ENCODE data around the gene PPP1R14D.

PPP1R14D gene

DNA sequence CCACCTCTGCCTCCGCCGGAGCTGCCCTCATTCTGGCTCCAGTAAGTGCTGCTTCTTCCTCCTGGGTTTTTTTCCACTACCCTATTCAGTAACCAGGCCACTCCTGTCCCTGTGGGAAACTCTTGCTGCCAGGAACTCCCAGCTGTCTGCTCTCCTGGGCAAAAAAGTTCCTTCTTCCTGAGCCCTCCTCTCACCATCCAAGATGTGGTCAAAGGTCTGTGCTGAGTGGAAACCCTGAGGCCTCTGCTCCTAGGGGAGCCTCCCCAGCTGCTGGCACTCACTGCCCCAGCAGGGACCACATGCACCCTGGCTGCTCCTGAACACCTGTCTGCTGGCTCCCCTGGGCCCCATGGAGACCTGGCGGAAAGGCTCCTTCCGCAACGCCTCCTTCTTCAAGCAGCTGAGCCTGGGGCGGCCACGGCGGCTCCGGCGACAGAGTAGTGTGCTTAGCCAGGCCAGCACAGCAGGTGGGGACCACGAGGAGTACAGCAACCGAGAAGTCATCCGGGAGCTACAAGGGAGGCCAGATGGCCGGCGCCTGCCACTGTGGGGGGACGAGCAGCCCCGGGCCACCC is 58.3 kb downstream of the PPP1R14D start:
- H3K27me3 Mint-ChIP-seq (ENCODE audit: low read depth) = no peaks in the 10 kb centered on the region
- H3K27ac Mint-ChIP-seq = peak overlapping the region; percentile 76
- H3K4me1 Mint-ChIP-seq (ENCODE audit: low read depth) = peaks cover 20% of the 10 kb centered on the region

DNA sequence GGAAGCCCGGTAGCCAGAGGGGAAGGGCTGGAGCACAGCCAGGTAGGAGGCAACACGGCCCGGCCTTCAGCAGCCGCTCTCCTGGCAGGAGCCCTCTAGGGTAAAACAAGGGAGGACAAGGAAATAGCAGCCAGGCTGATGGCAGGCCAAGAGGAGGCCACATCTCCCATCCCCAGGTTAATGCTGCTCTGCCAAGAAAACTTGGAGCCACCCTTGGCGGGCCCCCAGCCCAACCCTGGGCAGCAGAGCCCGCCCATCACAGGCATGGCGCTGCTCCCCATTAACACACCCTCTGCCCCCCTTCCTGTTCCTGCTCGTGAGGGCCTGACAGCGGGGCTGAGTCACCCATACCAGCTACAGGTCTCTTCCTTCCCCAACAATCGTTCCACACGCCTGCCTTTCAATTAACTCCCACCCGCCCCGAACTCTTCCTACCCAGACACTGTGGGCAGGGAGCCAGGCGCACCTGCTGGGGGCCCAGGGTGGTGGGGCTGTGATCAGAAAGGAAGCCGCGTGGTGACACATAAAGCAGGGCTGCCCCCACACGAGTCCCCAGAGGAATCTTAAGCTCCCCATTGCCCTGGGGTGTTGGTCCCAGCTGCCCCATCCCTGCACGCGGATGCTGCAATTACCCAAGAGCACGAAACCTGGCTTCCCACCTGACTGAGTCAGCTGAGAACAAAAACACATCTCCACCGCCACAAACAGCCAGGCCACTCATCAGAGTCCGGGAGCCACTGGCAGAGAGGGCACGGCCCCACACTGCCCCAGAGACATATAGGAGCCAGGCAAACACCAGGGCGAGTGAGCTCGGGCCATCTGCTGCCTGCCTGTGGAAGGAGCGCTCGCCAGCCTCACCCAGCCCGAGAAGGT is 59.0 kb downstream of the PPP1R14D start, which contains the start of gene C15orf62:
Gene C15orf62, plus strand, starts transcription at position 707 of the 873 bp plus-strand sequence. CDS start 516 bp downstream, outside the sequence.
- Mint-ChIP-seq H3K27ac (peak within 1 kb of the TSS; percentile 76), H3K36me3 (ENCODE audit: low read depth) (peaks cover 11% of the 10 kb centered on the region), H3K4me3 (peak within 1 kb of the TSS; percentile 41), H3K27me3 (ENCODE audit: low read depth) (no peaks in the 10 kb centered on the region), H3K9me3 (no peaks in the 10 kb centered on the region), H3K4me1 (ENCODE audit: low read depth) (peaks cover 24% of the 10 kb centered on the region)

More for the DNA sequence above, 58.3 kb downstream of the PPP1R14D start:
- Mint-ChIP-seq H3K4me3 (no peak overlapping the region), H3K36me3 (ENCODE audit: low read depth) (peaks cover 14% of the 10 kb centered on the region), H3K9me3 (no peaks in the 10 kb centered on the region)

DNA sequence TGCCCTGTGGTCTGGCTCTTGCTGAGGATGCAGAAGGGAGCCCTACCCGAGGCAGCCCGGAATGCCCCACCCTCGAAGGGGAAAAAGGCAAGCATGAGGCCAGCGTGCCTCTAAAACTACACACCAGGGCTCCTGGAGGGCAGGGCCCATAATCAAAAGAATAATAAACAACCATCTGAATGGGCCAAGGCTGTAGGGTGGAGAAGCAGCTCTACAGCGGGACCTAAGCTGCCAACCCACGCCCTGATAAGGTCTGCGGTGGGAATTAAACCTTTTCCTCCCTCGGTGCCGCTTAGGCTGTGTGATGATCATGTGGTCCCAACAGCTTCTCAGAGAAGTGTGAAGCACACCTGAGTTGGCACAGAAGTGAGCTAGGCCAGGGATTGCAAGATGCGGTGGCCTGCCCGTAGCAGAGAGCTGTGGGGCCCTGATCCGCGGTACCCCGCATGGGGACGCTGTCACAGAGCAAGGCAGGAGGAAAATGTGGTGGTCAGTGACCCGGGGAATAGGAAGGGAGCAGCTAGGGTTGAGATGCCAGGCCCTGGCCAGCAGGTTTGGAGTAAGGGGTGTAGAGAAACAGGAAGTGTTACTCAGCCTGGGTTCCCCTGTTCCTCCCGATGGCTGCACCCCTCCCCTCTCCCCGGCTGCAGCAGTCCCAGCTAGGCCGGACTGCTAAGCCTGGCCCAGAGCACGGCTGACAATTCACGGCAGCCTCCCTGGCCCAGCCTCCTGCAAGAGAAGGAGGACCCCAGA is 59.8 kb downstream of the PPP1R14D start:
- H3K4me1 Mint-ChIP-seq (ENCODE audit: low read depth) = peaks cover 27% of the 10 kb centered on the region
- H3K9me3 Mint-ChIP-seq = no peaks in the 10 kb centered on the region
- H3K36me3 Mint-ChIP-seq (ENCODE audit: low read depth) = peaks cover 11% of the 10 kb centered on the region
- peak overlapping the region; percentile 76 for H3K27ac Mint-ChIP-seq
- H3K4me3 Mint-ChIP-seq = peak overlapping the region; percentile 33
- H3K27me3 Mint-ChIP-seq (ENCODE audit: low read depth) = no peaks in the 10 kb centered on the region

DNA sequence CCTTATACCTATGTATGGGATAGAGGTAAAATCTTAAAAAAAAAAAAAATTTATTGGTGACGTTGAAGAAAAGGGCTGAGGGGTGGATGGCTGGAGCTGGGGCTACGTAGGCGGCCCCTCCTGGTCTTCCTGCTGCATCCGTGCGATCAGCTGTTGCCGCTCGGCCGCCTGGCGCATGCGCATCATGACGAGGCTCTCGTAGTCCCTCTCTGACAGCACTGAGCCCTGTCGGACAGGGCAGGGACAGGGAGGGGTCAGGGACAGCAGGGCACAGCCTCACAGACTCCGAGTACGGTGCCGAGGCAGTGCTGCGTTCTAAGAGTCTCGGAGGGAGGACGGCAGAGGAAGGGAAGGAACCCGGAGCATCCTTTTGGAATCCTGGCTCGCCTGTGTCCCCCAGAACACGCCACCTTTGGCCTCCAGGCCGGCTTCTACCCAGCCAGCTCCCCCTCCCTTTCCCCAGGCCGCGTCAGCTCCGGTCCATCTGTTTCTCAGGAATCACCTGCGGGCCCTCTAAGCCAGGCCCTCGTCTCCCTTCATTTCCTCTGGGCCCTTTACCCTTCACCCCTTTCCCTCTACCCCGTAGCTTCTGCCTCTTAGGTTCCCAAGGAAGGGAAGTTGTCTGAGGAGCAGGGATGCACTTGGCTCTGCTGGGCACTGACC is 60.5 kb downstream of the PPP1R14D start:
- no peaks in the 10 kb centered on the region for H3K9me3 Mint-ChIP-seq
- H3K4me3 Mint-ChIP-seq = no peak overlapping the region
- H3K27me3 Mint-ChIP-seq (ENCODE audit: low read depth) = no peaks in the 10 kb centered on the region
- peaks cover 8% of the 10 kb centered on the region for H3K36me3 Mint-ChIP-seq (ENCODE audit: low read depth)
- H3K27ac Mint-ChIP-seq = no peak overlapping the region
- peaks cover 29% of the 10 kb centered on the region for H3K4me1 Mint-ChIP-seq (ENCODE audit: low read depth)

DNA sequence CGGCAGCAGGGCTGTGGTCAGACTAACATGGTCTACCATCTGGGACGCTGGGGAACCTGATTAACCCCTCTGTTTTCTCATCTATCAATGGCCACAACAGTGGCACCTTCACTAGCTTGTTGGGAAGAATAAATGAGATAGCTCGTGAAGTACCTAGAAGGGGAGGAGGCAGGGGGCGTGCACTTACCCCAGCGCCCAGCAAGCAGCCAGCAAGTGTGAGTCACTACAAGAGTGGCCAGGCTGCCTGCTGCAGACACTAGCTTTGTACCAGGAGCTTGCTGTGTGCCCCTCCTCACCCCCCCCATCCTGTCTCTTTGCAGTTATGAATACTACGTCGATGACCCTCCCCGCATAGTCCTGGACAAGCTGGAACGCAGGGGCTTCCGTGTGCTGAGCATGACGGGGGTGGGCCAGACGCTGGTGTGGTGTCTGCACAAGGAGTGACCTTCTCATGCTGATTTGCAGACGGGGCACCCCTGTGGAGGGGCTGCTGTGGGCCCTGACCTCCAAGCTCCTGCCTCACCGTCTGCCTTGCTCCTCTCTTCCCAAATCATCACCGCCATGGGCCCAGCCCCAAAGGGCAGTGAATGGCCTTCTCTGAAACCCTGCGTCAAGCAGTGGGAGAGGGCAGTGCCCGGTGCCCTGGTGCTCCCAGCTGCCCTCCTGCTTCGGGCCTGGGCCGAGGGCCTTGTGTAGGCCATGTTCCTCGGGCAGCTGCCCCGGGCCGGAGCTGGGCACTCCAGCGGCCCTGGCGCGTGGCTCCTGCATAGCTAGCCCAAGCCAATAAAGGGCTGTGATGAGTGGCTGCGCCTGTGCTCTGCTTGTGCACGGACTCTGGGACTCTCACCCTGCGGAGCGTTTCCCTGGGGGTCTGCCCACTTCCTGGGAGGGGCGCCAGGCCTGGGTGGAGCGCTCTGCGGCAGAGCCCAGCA is 61.3 kb downstream of the PPP1R14D start:
- peaks cover 7% of the 10 kb centered on the region for H3K36me3 Mint-ChIP-seq (ENCODE audit: low read depth)
- peaks cover 32% of the 10 kb centered on the region for H3K4me1 Mint-ChIP-seq (ENCODE audit: low read depth)
- H3K4me3 Mint-ChIP-seq = no peak overlapping the region
- no peaks in the 10 kb centered on the region for H3K9me3 Mint-ChIP-seq
- H3K27me3 Mint-ChIP-seq (ENCODE audit: low read depth) = no peaks in the 10 kb centered on the region
- no peak overlapping the region for H3K27ac Mint-ChIP-seq

DNA sequence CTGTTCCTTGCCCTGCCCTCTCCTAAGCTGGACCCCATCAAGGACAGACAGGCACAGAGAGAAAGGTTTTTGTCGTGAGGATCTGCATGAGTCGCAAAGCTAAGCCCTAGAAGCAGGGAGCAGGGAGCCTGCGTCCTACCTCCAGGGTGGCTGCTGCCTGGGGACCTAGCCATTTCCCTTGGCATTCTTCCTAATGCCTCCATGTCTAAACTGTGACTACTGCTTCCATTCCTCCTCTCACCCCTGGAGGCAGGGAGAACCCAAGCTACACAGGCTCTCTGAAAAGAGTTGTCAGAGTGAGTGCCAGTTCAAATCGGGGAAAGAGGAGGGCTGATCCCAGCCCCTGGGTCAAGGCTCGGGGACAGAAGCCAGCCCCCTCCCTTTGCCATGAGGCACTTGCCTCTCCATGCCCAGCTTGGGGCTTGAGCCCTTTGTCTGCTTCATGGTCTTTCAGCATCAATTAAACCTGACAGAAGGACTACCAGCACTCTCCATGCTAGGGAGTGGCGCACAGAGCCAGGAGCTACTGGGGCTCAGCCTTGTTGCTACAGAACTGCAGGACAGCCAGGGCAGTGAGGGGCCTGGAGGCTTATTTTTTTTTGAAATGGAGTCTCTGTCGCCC is 62.2 kb downstream of the PPP1R14D start:
- Mint-ChIP-seq H3K27ac (peak overlapping the region; percentile 15), H3K9me3 (no peaks in the 10 kb centered on the region), H3K4me1 (ENCODE audit: low read depth) (peaks cover 32% of the 10 kb centered on the region), H3K27me3 (ENCODE audit: low read depth) (no peaks in the 10 kb centered on the region), H3K4me3 (no peak overlapping the region), H3K36me3 (ENCODE audit: low read depth) (peaks cover 7% of the 10 kb centered on the region)

Data from T-helper 1 cell treated with Interleukin-12 subunit alpha and Interleukin-12 subunit beta and Interleukin-4 antibody, amounts not matched to agents 30 μg/mL and 1 μg/mL, for 36 hours (primary cell).